AG10803 (cell line): ENCODE data around the gene AREG.

Experiments
- DNase-seq: peaks from one replicate; pipeline ENCODE4 v3.0.0; 2010; ENCODE audit warnings: low read depth
- H3K4me3 ChIP-seq: 2 replicates; pipeline ENCODE4 v1.5.1; 2011; ENCODE audit warnings: mild to moderate bottlenecking, low read length, control low read depth
- CTCF ChIP-seq: conservative IDR thresholded peaks from 2 replicates; pipeline ENCODE4 v1.5.1; 2011; ENCODE audit warnings: mild to moderate bottlenecking, low read length, control low read depth, inconsistent platforms

AREG gene

GRCh38 chr4:74420863-74421262 is 24.1 kb upstream of the AREG start:
- TF ChIP-seq CTCF: no peak
- no peak overlapping the region for H3K4me3 ChIP-seq
- DNase-seq: no peak

DNA sequence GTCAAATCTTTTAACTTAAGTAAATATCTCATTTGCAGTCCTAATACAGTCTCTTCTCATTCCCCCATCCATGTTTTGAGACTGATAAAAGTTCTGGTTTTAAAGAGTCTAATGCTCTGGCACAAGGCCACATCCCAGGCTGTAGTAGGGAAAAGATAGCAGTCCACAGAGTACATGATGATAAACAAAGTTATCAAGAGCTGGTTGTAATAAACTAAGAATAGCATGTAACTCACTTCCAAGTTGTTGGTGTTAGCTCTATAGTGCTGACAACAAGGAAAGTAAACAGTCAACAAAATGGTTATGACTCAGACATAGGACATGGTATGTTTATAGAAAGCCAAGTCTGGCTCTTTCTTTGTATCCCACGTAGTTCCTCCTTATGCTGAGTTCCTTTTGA is 21.8 kb upstream of the AREG start:
- peak; percentile 24 for DNase-seq
- no peak overlapping the region for H3K4me3 ChIP-seq
- TF ChIP-seq CTCF: no peak

- no peak for TF ChIP-seq CTCF
- no peak overlapping the region for H3K4me3 ChIP-seq
- DNase-seq: no peak
Measured at GRCh38 chr4:74424111-74424510, 20.8 kb upstream of the AREG start.

DNA sequence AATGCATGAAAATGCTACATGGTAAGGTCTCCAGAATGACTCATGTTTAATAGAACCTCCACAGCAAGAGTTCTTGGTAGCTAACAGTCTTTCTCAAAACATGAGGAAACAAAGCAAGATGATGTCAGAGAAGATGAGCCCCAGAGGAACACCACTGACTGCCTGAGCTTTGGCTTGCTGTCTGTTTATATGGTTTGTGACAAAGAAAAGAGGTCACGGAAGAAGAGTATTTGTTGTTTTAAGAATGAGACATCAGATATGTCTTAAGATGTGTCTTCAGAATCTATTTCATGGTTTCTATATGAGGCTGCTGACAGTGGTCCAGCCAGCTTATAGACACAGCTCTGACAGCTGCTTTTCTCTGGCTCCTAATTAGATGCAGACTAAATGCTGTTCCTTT is 18.8 kb upstream of the AREG start:
- DNase-seq: peak; percentile 32
- TF ChIP-seq CTCF: no peak
- H3K4me3 ChIP-seq: no peak overlapping the region

DNA sequence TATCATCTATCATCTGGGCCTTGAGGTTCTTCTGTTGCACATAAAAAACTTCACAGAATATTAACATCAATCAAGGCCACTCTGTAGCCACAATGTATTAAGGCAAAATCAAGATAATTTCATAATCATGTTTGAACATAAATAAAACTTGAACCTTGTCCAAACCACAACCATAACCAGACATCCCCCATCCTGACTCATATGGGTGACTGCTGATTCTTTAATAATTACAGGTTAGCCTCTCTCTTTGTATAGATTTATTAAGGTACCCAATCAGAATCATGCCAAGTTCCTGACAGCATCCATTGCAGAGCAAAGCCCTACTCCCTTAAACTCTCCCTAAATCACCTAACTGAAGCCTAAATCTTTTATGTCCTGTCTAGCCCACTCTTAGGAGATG is 16.7 kb upstream of the AREG start:
- no peak overlapping the region for H3K4me3 ChIP-seq
- TF ChIP-seq CTCF: no peak
- no peak for DNase-seq

- no peak overlapping the region for H3K4me3 ChIP-seq
- DNase-seq: no peak
- no peak for TF ChIP-seq CTCF
Measured at GRCh38 chr4:74431113-74431826, 13.7 kb upstream of the AREG start.

GRCh38 chr4:74433043-74433442 is 11.9 kb upstream of the AREG start:
- no peak overlapping the region for H3K4me3 ChIP-seq
- no peak for TF ChIP-seq CTCF
- DNase-seq: no peak
